HG03139 (cell line): ENCODE results near the gene RAB3GAP1.
"Not testable (repeated sequence)": the region's sequence is repeated elsewhere in the genome, so short reads cannot be mapped to it uniquely, and the experiment has no call there.

Experiments
- ATAC-seq: cut with Tn5 transposase; IDR thresholded peaks from one replicate; pipeline ENCODE4 v1.9.1; 2021; ENCODE audit not compliant: unreplicated experiment

Gene RAB3GAP1

DNA sequence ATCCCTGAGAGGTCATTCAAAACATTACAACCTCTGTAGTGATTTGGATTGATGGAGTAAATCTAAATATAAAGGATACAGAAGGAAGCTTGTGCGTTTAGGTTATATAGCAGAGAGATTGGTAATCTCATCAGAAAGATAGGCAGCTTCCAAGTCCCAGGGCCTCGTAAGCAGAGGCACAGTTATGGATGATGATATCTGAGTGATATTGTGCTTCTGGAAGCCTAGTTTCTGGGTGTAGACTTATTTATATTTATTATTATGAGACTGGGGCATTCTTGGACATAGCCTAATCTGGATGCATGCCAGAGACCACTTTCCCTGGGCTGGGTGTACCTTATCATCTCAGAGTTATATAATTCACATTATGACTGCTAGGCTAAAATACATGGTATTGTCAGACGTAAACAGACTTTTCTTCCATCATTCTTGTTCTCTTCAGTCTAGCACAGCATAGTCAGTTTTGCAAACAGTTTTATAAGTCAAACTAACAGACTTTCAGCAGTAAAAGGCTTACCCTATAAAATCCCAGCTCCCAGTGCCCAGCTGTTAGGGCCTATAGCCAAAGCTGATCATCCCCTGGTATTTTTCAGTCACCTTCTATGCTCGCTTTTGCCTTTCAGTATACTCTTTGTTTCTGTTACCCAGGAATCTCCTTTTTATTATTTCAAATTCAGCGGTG is 47.9 kb downstream of the RAB3GAP1 start:
- ATAC-seq, result no peak

DNA sequence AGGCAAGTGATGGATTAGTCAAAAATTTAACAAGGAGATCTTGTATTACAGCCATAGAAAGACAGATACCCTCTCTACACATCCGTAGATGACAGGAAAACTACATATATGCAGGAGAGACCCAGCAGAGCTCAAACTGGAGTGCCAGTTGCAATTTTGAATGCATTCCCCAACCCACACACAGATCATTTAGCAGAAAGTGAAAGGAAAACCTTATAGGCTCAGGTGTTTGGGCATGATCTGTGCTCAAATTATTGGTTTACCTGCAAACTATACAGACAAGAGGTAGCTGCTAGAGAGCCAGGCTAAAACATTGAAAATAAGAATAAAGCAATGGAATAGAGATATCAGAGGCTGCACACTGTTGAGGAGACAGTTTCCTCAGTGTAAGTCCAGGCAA is 51.8 kb downstream of the RAB3GAP1 start:
- no peak for ATAC-seq

DNA sequence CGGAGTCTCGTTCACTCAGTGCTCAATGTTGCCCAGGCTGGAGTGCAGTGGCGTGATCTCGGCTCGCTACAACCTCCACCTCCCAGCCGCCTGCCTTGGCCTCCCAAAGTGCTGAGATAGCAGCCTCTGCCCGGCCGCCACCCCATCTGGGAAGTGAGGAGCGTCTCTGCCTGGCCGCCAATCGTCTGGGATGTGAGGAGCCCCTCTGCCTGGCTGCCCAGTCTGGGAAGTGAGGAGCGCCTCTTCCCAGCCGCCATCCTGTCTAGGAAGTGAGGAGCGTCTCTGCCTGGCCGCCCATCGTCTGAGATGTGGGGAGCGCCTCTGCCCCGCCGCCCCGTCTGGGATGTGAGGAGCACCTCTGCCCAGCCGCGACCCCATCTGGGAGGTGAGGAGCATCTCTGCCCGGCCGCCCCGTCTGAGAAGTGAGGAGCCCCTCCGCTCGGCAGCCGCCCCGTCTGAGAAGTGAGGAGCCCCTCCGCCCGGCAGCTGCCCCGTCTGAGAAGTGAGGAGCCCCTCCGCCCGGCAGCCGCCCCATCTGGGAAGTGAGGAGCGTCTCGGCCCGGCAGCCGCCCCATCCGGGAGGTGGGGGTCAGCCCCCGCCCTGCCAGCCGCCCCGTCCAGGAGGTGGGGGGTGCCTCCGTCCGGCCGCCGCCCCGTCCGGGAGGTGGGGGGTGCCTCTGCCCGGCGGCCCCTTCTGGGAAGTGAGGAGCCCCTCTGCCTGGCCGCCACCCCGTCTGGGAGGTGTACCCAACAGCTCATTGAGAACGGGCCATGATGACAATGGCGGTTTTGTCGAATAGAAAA is 53.6 kb downstream of the RAB3GAP1 start:
- ATAC-seq, result not testable (repeated sequence)

DNA sequence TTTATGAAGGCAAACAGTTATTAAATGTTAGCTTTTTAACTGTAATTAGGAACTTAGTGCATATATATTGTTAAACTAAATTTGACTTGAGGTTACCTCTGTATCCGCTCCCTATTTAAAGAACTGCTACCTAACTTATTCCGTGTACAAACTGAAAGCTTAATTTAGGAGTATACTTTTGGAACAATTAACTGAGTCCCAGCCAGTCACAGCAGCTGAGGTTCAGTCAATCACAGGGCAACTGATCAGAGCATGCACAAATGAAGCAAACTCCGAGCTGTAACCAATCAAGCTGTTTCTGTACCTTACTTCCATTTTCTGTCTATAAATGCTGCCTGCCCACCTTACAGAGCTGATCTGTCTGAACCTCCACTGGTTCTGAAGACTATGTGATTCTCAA is 61.2 kb downstream of the RAB3GAP1 start:
- ATAC-seq, result no peak

DNA sequence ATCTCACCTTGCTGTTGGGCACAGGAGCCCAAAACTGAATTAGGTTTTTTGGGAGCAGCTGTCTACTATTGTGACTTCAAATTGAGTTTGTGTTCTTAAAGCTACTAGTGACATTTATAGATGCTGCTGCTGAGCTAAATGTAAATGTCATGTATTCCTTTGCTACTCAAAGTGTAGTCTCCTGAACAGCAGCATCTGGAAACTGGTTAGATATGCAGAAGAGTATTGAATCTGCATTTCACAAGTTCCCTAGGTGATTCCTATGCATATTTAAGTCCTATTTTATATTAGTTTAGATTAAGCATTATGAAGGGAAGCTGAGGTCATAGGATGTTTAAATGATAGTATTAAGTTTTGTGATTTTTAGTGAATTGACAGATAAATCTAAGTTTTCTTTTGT is 67.5 kb downstream of the RAB3GAP1 start:
- ATAC-seq, result no peak

DNA sequence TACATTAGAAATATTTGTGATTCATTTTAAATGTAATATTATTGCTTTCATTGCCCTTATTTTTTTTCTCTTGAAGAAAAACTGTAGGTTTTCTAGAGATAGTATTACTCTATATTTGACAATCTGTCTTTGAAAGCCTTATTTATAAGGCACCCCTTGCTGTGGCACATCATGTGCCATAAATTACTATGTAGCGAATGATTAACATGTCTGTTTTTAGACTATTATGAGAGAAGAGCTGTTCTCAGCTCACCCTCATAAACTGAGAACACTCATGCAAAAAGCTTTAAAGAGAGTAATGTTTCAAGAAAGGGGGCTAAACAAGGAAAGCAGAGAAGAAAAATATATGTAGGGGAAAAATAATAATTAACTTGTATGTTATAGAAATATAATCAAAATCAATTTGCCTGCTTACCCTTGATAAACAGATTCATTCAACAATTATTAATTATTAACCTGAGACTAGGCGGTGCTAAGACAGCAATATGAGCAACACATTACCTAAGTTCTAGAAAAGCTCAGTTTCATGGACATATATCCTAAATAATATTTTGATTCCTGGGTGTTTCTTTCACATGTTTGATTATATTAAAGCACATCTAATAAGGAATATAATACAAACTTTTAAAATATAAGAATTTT is 69.0 kb downstream of the RAB3GAP1 start:
- ATAC-seq, result no peak

DNA sequence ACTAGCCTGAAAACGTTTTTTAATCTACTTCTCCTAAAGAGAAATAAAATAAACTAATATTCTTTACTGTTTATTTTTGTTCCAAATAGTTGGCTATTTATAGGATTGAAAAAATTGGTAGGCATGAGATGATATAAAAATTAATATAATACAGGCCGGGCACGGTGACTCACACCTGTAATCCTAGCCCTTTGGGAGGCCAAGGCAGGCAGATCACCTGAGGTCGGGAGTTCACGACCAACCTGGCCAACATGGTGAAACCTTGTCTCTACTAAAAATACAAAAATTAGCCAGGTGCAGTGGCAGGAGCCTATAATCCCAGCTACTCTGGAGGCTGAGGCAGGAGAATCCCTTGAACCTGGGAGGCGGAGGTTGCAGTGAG is 69.6 kb downstream of the RAB3GAP1 start:
- not testable (repeated sequence) for ATAC-seq

DNA sequence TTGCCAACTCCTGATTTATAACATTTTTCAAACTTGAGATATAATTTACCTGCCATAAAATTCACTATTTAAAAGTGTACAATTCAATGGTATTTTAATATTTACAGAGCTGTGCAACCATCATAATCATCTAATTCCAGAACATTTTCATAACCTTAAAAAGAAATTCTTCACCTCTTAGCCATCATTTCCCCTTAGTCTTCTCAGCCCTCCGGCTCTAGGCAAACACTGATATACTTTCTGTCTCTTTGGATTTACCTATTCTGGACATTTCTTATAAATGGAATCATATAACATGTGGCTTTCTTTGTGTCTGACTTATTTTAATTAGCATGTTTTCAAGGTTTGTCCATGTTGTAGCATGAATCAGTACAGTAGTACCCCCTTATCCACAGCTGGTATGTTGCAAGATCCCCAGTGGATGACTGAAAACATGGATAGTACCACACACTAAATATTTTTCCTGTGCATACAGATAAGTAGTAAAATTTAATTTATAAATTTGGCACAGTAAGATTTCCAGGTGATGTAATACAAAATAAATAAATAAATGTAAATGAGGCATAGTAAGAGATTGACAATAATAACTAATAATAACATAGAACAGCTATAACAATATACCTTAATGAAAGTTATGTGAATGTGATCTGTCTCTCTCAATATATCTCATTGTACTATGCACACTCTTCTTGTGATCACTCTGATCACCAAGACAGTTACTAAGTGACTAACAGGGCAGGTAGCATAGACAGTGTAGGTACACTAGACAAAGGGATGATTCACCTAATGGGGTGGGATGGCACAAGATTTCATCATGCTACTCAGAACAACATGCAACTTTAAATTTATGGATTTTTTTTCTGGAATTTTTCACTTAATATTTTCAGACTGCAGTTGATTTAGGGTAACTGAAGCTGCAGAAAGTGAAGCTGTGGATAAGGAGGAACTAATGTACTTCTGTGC is 73.1 kb downstream of the RAB3GAP1 start:
- no peak for ATAC-seq

DNA sequence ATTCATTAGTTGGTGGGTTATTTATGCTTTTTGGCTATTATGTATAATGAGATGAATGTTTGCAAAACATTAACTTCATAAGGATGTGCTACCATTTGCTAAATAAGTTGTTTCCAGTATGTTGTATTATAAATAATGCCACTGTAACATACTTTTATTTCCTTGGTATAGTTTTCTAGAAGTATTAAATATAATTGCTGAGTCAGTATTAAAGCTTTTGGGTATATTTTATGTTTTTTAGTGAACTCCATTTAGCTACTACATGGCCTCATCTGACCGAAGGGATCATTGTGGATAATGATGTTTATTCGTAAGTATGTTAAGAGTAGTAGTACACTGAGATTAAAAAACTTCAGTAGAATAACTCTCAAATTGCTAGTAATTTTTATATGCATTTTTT is 73.8 kb downstream of the RAB3GAP1 start:
- no peak for ATAC-seq

DNA sequence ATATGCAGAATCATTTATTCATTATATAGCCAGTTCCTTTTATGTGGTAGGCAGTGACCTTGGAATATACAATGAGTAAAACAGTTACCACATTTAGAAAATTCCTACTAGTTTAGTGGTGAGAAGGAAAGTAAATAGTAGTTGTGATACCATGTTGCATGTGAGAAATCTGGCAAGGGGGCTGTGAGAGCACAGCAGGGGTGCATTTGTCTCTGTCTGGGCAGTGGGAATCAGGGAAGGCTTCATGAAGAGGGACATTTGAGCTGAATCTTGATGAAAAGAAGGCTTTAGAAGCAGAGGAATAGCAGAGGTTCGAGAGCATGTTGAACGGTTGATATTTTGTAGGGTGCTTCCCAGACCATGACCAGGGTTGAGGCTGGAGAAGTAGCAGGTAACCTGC is 78.7 kb downstream of the RAB3GAP1 start:
- ATAC-seq, result no peak

DNA sequence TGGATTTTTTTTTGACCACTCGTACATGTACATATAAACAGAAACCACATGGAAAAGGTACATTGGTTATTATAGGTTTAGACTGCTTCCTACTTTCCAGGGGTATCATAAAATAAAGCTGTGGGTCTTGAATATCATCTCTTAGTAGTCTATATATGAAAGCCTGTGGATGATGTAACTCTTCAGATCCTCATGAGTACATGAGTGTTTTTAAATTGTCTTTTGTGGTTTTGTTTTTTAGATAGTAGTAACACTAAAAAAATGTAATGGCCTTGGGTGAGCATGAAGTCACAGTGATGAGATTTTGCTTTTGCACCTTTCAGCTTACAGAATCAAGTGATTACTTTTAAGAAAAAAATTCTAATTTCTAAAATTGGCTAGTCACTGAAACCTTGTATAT is 80.2 kb downstream of the RAB3GAP1 start:
- ATAC-seq, result no peak

DNA sequence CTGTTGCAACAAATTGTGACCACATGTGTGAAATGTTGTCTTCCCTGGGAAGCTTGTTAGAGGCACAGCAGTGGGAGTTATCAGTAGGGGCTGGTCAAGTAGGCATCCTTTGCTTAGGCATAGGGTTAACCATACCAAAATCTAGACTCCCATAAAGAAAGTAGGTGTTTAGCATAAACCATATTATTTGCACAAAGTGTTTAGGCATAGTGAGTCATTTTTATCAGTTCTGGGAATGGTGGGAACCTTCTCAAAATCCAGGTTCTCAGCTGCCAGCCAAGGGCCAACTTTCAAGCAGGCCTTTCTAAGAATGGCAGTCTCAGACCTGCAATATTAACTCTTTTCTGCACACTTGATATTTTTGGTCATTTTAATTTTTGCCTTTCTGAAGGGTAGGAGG is 88.5 kb downstream of the RAB3GAP1 start:
- ATAC-seq, result no peak

DNA sequence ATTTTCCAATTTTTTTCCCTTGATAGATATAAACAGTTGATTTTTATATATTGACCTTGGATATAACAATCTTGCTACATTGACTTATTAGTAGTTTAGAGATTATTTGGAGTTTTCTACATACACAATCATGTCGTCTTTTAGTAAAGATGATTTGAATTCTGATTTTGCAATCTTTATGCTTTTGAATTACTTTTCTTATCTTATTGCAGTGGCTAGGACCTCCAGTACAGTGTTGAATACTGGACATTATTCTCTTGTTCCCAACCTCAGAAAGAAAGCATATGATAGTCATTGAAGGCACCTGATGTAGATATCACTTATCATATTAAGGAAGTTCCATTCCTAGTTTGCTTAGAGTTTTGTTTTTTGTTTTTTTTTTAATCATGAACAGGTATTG is 90.2 kb downstream of the RAB3GAP1 start:
- no peak for ATAC-seq

DNA sequence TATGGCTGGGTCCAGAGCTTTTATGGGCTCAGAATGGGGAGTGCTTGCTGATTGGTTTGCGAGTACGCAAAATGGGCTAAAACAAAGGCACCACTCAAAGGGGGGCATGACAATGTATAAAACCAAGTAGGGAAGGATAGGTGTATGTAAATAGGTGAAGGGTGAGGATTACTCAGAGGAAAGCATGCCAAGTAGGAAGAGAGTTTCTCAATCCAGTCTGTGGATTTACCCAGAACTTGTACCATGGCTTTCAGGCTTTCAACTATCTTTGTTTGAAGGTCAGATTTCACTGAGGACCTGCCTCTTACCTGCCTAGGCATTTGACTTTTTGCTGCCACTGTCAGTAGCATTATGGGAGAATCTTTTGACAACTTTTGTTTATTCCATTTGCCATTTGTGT is 92.3 kb downstream of the RAB3GAP1 start:
- ATAC-seq, result no peak

DNA sequence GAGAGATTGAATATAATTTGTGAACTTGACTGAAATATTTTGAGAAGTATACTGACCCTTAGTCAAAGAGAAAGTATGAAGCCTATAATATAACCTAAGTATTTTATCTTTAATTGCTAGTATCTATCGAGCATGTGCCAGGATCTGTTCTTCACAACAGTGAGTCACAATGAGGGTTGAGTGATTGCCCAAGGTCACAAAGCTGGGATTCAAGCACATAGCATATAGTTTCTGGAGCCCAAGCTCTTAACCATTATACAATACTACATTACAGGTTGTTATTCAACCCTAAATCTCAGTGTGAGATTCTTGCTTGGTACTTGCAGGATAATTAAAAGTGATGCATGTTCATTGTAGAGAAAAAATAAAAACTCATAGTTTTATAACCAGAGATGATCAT is 97.2 kb downstream of the RAB3GAP1 start:
- no peak for ATAC-seq

DNA sequence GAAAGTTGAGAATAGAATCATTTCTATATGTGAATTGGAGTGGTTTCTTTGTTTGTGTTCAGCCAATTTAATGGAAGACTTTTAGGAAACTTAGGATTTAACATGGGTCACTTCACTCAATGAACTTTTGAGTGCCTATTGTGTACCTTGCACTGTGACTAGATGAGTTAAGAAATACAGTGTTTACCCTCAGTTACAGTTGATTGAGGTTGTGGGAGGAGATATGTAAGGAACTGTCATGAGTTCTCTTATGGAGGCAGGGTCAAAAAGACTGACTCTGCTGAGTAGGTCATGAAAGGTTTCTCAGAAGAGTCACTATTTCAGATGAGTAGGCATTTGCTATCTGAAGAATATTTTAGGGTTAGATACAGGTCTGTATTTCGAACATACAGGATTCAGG is 98.6 kb downstream of the RAB3GAP1 start:
- ATAC-seq, result no peak

DNA sequence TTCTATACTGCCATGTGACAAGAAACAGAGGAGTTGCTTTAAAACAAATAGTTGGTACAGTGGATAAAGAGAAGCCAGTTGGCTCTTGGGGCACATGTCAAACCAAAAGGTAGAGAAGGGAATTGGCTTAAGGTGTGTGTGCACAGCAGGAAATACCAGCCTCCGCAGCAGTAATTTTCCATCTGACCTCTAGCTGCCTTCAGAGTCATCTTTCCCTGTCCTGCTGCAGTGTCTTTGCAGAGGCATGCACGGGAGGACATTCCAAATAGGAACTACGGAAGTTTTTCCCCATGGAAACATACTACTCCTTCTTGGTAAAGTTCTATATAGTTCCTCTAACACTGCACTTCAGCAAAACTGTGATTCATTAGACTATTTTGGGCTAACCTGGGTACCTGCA is 99.5 kb downstream of the RAB3GAP1 start:
- no peak for ATAC-seq

DNA sequence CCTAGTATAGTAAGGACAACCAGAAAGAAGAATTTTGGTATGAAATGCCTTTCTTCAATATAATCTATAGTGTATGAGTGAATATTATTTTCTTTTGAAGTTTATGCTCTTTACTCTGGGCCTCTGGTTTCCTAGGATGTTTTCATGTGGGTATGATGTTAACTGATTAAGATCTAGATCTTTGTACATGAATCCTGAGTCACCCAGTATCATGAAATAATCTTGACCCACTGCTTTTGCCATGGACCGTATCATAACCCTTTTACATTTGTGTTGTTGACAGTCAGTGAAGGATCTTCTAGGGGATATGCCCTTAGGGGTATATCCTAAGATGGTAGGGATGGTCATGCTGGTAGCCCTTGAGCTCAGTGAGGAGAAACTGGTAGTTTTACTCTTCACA is 100.3 kb downstream of the RAB3GAP1 start:
- ATAC-seq, result no peak

DNA sequence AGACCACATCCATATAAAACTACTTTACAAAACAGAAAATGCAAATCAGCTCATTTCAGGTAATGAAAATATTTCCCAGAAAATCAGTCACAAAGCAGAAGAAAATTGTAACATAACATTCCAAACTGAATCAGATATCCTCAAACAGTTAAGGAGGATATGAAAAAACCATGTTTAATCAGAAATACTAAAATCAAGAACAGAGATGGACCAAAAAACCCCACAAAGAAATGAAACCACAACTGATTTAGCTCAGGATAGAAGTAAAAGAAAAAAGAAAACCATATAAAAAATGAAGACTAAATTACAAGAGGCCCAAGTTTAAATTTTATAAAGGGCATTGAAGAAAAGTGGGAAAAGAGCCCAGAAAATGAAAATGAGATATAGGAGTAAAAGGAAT is 102.9 kb downstream of the RAB3GAP1 start:
- ATAC-seq, result no peak

DNA sequence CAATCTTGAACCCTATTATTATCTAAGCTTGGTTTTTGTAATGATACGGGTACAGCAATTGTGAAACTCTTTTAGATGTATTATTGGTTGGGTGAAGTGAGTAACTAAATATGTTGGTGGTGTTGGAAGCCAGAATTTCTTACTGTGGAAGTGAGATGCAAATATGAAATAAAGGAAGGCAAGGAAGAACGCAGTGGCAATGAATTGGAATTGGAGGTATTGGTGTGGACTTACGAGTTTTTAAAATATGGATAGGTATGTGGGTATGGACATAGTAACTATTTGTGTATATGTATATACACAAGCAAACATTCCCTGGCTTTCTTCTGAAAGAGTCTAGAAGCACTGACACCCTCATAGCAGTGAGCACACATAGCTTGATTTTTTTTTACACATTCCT is 105.8 kb downstream of the RAB3GAP1 start:
- no peak for ATAC-seq

DNA sequence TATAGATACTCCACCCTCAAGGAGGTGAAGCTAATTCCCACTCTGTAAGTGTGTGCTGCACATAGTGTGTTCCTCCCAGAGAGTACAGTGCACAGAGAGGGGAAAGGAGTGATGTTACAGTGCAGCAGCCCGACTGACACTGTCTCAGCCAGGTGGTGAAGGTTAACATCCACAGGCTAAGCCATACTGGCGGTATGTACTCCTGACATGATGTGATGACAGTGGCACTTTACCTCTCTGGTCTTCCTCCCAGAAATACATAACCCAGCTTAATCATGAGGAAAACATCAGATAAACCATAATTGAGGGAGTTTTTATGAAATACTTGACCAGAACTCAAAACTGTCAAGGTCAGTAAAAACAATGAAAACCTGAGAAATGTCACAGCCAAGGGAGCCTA is 107.1 kb downstream of the RAB3GAP1 start:
- no peak for ATAC-seq
